Endothelial cell (in vitro differentiated cells): ENCODE data around the gene PACS2. TPM values are rescaled to one million over a fixed set of nuclear protein-coding genes. Genes with fewer than 3 reads are reported as not detected.

Experiments
- DNase-seq: peaks from one replicate; pipeline ENCODE4 v3.0.0; 2021; ENCODE audit warnings: low spot score
- H3K27ac Mint-ChIP-seq: one replicate; pipeline ENCODE4 v1.8.0; 2021; ENCODE audit warnings: mixed read lengths, inconsistent platforms; ENCODE audit not compliant: unreplicated experiment
- H3K27me3 Mint-ChIP-seq: one replicate; pipeline ENCODE4 v1.8.0; 2021; ENCODE audit warnings: mild to moderate bottlenecking, moderate library complexity, mixed read lengths, inconsistent platforms; ENCODE audit not compliant: unreplicated experiment
- H3K36me3 Mint-ChIP-seq: one replicate; pipeline ENCODE4 v1.8.0; 2021; ENCODE audit warnings: mild to moderate bottlenecking, low read depth, mixed read lengths, inconsistent platforms; ENCODE audit not compliant: unreplicated experiment
- H3K4me1 Mint-ChIP-seq: one replicate; pipeline ENCODE4 v1.8.0; 2021; ENCODE audit warnings: mild to moderate bottlenecking, mixed read lengths, inconsistent platforms; ENCODE audit not compliant: unreplicated experiment
- H3K4me3 Mint-ChIP-seq: one replicate; pipeline ENCODE4 v1.8.0; 2021; ENCODE audit warnings: mild to moderate bottlenecking, mixed read lengths, inconsistent platforms; ENCODE audit not compliant: unreplicated experiment
- H3K9me3 Mint-ChIP-seq: one replicate; pipeline ENCODE4 v1.8.0; 2021; ENCODE audit warnings: mixed read lengths, inconsistent platforms; ENCODE audit not compliant: unreplicated experiment
- total RNA-seq: library from RNA; stranded (reverse); fragmentation: NEBNext Ultra II Directional; extraction: Animal tissue kit (Norgen Biotek cat#: 25700); gene quantifications from one replicate; pipeline ENCODE4 v1.2.1, GENCODE V29; 2021; ENCODE audit not compliant: unreplicated experiment
- TF ChIP-seq, protein P1 (sequence below): fragments of 200-600 bp; sonication (generic); IDR thresholded peaks from one replicate; pipeline ENCODE4 v1.5.0; 2021; ENCODE audit warnings: antibody characterized with exemption; ENCODE audit not compliant: unreplicated experiment

Gene PACS2
- total RNA-seq, 1 donor from 2014 or later: 113 TPM

DNA sequence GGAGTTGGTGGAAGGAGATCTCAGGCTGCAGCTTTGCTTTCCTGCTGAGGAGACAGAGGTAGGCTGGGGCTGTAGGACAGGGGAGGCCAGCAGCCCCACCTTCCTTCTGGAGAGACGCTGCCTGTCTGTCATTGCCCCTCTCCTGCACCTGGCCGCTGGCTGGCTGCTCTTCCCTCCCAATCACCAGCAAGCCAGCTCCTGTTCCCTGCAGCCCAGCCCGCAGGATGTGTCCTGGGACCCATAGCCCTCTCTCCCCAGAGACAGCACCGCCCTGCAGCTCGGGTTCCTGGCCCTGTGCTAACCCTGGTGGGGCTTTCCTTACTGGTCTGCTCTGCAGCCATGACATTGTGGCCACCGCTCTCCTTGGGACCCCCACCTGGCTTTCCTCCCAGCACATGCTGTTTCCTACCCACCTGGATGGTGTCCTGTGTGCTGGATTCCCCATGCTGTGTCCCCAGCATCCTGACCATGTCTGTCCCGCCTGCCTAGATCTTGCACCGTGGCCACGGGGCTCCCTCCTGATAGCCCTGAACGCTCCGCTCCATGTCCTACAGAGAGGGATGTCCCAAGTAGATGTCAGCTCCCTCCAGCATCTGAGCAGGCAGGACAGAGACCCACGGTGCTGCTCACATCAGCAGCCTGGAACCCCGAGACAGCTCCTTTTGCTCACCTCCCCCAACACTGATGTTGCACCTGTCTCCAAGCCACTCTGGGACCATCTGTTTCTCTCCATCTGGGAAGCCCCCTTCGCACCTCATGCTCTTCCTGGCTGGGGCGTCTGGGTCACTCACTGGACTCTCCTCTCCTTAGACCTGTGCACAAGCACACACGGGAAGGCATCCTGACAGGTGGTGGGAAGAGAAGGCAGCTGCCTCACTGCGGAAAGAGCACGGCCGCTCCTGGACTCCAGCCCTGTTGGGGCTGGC is 104.0 kb downstream of the PACS2 start:
- H3K9me3 Mint-ChIP-seq: no peaks in the 10 kb centered on the region
- TF ChIP-seq, protein P1, sequence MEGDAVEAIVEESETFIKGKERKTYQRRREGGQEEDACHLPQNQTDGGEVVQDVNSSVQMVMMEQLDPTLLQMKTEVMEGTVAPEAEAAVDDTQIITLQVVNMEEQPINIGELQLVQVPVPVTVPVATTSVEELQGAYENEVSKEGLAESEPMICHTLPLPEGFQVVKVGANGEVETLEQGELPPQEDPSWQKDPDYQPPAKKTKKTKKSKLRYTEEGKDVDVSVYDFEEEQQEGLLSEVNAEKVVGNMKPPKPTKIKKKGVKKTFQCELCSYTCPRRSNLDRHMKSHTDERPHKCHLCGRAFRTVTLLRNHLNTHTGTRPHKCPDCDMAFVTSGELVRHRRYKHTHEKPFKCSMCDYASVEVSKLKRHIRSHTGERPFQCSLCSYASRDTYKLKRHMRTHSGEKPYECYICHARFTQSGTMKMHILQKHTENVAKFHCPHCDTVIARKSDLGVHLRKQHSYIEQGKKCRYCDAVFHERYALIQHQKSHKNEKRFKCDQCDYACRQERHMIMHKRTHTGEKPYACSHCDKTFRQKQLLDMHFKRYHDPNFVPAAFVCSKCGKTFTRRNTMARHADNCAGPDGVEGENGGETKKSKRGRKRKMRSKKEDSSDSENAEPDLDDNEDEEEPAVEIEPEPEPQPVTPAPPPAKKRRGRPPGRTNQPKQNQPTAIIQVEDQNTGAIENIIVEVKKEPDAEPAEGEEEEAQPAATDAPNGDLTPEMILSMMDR: no peak
- no peak for DNase-seq
- peak overlapping the region; percentile 81 for H3K4me3 Mint-ChIP-seq
- H3K4me1 Mint-ChIP-seq: peaks cover 11% of the 10 kb centered on the region
- no peaks in the 10 kb centered on the region for H3K36me3 Mint-ChIP-seq
- H3K27me3 Mint-ChIP-seq: peaks cover 18% of the 10 kb centered on the region
- H3K27ac Mint-ChIP-seq: no peak overlapping the region

GRCh38 chr14:105419195-105420091 is 104.9 kb downstream of the PACS2 start, which contains the start of gene MTA1:
Gene MTA1, plus strand, starts transcription at chr14:105419827. Its CDS starts 209 bp downstream, at chr14:105420036.
- H3K27ac Mint-ChIP-seq: no peak within 1 kb of the TSS
- H3K36me3 Mint-ChIP-seq: no peaks in the 10 kb centered on the region
- no peak for DNase-seq
- H3K9me3 Mint-ChIP-seq: no peaks in the 10 kb centered on the region
- TF ChIP-seq, protein P1: no peak
- peak within 1 kb of the TSS; percentile 95 for H3K4me3 Mint-ChIP-seq
- H3K4me1 Mint-ChIP-seq: peaks cover 11% of the 10 kb centered on the region
- H3K27me3 Mint-ChIP-seq: peaks cover 16% of the 10 kb centered on the region

GRCh38 chr14:105420101-105420973 is 105.8 kb downstream of the PACS2 start:
- no peak for DNase-seq
- TF ChIP-seq, protein P1: no peak
- Mint-ChIP-seq H3K27me3 (peaks cover 14% of the 10 kb centered on the region), H3K36me3 (no peaks in the 10 kb centered on the region), H3K27ac (peak overlapping the region; percentile 61), H3K4me3 (peak overlapping the region; percentile 95), H3K4me1 (peaks cover 9% of the 10 kb centered on the region), H3K9me3 (no peaks in the 10 kb centered on the region)

DNA sequence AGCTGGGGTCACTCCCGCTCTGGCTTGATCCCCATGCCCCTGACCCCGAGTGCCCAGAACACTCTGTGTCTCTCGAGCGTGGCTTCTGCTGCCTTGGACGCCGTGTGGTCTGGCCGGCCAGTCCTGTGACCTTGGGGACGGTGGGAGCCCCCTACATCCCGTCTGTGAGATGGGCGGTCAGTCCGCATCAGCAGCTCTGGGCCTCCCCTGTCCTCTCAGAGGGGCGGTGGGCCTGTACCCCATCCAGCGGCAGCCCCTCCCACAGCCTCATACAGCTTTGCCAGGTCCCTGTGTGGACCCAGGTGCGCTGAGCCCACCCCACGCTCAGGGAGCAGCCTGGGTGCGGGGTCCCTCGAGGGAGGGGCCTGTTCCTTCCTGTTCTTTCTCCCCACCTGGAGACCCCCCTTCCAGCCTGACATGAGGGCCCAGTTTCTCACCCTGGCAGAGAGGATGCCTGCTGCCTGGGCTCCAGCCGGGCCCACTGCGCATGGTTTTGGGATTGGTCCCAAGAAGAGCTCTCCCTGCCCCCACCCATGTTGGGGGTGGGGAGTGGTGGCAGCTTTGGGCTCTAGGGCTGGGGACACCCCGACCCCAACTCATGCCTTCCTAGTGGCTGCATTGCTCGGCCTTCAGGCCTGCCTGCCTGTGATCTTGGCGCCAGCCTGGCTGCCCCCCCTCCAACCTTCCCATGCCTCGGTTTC is 106.6 kb downstream of the PACS2 start:
- H3K4me3 Mint-ChIP-seq: peak overlapping the region; percentile 95
- peaks cover 14% of the 10 kb centered on the region for H3K27me3 Mint-ChIP-seq
- DNase-seq: no peak
- peaks cover 9% of the 10 kb centered on the region for H3K4me1 Mint-ChIP-seq
- H3K27ac Mint-ChIP-seq: peak overlapping the region; percentile 61
- H3K36me3 Mint-ChIP-seq: no peaks in the 10 kb centered on the region
- no peaks in the 10 kb centered on the region for H3K9me3 Mint-ChIP-seq
- TF ChIP-seq, protein P1: no peak
